Fibroblast of lung (primary cell): ENCODE data around the gene FAM187B.

Experiments
- EZH2 ChIP-seq: IDR thresholded peaks from 2 replicates; pipeline ENCODE4 v1.5.1; 2012; ENCODE audit warnings: low read length, control low read depth, mild to moderate bottlenecking; ENCODE audit errors: missing control alignments
- TF ChIP-seq, protein P1 (sequence below), 2 donors: IDR thresholded peaks in 1 of 2; conservative IDR thresholded peaks in 1 of 2; 1 replicate in 1 of 2; 2 replicates in 1 of 2; pipeline ENCODE4 v1.5.1; 2011 to 2012; ENCODE audit warnings: low read length in 2 of 2, control low read depth in 1 of 2, inconsistent platforms in 1 of 2, low read depth in 1 of 2, mild to moderate bottlenecking in 1 of 2

DNA sequence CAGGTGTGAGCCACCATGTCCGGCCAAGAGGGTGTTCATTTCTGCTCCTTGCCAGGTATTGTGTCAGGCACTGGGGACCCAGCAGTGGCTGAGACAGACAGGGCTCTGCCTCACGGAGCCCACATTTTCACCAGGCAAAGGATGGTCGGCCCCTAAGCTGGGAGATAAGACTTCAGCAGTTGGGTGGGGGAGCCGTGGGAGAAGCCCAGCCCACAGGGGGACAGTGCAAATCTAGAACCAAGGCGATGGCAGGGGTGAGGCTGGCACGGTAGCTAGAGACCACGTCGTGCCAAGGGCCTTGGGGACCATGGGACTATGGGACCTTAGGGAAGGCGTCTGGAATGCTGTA is 28.5 kb upstream of the FAM187B start:
- TF ChIP-seq, protein P1, sequence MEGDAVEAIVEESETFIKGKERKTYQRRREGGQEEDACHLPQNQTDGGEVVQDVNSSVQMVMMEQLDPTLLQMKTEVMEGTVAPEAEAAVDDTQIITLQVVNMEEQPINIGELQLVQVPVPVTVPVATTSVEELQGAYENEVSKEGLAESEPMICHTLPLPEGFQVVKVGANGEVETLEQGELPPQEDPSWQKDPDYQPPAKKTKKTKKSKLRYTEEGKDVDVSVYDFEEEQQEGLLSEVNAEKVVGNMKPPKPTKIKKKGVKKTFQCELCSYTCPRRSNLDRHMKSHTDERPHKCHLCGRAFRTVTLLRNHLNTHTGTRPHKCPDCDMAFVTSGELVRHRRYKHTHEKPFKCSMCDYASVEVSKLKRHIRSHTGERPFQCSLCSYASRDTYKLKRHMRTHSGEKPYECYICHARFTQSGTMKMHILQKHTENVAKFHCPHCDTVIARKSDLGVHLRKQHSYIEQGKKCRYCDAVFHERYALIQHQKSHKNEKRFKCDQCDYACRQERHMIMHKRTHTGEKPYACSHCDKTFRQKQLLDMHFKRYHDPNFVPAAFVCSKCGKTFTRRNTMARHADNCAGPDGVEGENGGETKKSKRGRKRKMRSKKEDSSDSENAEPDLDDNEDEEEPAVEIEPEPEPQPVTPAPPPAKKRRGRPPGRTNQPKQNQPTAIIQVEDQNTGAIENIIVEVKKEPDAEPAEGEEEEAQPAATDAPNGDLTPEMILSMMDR (conservative IDR thresholded peaks at IDR 0.05 in 1 of 2, IDR thresholded peaks at IDR 0.05 in 1 of 2; ENCODE audit: low read depth in 1 of 2, low read length in 2 of 2), result no peak
- TF ChIP-seq EZH2, result no peak
